NB4 (cell line): ENCODE data around the gene DAGLB.

Experiments
- CTCF ChIP-seq: IDR thresholded peaks from one replicate; pipeline ENCODE4 v1.5.1; 2012; ENCODE audit warnings: low read depth, low read length
- MYC ChIP-seq: IDR thresholded peaks from 2 replicates; pipeline ENCODE4 v1.6.1; 2011; ENCODE audit warnings: low read depth, low read length
- POLR2A ChIP-seq: IDR thresholded peaks from 2 replicates; pipeline ENCODE4 v1.6.1; 2011; ENCODE audit warnings: mild to moderate bottlenecking; ENCODE audit not compliant: insufficient read length; ENCODE audit errors: extremely low read depth
- TF ChIP-seq, protein P1 (sequence below): IDR thresholded peaks from 2 replicates; pipeline ENCODE4 v1.6.1; 2011; ENCODE audit warnings: low read depth, low read length

GRCh38 chr7:6407434-6407833 lies 40.3 kb downstream of the DAGLB start:
- TF ChIP-seq CTCF: no peak
- no peak for TF ChIP-seq POLR2A
- no peak for TF ChIP-seq MYC
- TF ChIP-seq, protein P1, sequence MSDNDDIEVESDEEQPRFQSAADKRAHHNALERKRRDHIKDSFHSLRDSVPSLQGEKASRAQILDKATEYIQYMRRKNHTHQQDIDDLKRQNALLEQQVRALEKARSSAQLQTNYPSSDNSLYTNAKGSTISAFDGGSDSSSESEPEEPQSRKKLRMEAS: no peak
